ENCODE data around the gene FOSL1. TPM values are rescaled to one million over a fixed set of nuclear protein-coding genes. Genes with fewer than 3 reads are reported as not detected.

FOSL1 gene
- total and polyA plus RNA-seq, 2 of the 13 experiments (the other 11 are each of a cell fraction or from before 2014, with no cell fraction given): 4.0 to 4.1 TPM

DNA sequence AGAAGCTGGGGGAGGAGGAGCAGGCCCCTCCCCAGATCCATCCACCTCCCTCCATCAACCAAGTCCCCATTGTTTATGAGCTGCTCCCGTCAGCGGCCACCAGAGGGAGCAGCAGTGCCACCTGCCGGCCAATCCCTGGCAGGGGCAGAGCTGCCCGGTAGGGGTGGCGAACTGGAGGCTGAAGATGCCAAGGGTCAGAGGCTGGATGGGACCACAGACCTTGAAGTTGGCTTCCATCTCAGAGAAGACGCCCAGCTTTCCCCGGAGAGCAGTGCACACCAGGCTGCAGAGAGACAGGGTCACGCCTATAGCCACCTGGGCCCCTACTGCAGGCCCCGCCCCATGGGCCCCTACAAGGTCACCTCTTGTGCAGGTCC, 15.5 kb downstream of the FOSL1 start (continued):
- TF ChIP-seq, protein P1, sequence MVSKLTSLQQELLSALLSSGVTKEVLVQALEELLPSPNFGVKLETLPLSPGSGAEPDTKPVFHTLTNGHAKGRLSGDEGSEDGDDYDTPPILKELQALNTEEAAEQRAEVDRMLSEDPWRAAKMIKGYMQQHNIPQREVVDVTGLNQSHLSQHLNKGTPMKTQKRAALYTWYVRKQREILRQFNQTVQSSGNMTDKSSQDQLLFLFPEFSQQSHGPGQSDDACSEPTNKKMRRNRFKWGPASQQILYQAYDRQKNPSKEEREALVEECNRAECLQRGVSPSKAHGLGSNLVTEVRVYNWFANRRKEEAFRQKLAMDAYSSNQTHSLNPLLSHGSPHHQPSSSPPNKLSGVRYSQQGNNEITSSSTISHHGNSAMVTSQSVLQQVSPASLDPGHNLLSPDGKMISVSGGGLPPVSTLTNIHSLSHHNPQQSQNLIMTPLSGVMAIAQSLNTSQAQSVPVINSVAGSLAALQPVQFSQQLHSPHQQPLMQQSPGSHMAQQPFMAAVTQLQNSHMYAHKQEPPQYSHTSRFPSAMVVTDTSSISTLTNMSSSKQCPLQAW (CRISPR knock-in tag; IDR thresholded peaks at IDR 0.05): peak; percentile 66; the same call in 1 of the 2 replicates
- TF ChIP-seq REPIN1 (CRISPR knock-in tag; IDR thresholded peaks at IDR 0.05; ENCODE audit: borderline replicate concordance, low read depth) (no peak), ZNF709 (CRISPR knock-in tag; IDR thresholded peaks at IDR 0.05) (no peak), PLRG1 (conservative IDR thresholded peaks at IDR 0.05) (no peak), ADNP (CRISPR knock-in tag; IDR thresholded peaks at IDR 0.05) (no peak), ZNF605 (CRISPR knock-in tag; IDR thresholded peaks at IDR 0.05) (no peak), PHB2 (IDR thresholded peaks at IDR 0.05; ENCODE audit: partially characterized antibody) (no peak), MXI1 (IDR thresholded peaks at IDR 0.05; ENCODE audit: borderline replicate concordance, low read depth, low read length) (peak; percentile 46; the same call in 1 of the 3 replicates), ATRX (CRISPR knock-in tag; IDR thresholded peaks at IDR 0.05; ENCODE audit: borderline replicate concordance) (no peak), MTA1 (CRISPR knock-in tag; IDR thresholded peaks at IDR 0.05; ENCODE audit: borderline replicate concordance) (no peak), RELA (CRISPR knock-in tag; IDR thresholded peaks at IDR 0.05) (no peak), MEF2D (CRISPR knock-in tag; IDR thresholded peaks at IDR 0.05) (no peak), ZNF766 (CRISPR knock-in tag; IDR thresholded peaks at IDR 0.05; ENCODE audit: borderline replicate concordance) (no peak; the same call in 1 of the 2 replicates), ZNF563 (CRISPR knock-in tag; IDR thresholded peaks at IDR 0.05) (no peak), ZNF614 (CRISPR knock-in tag; IDR thresholded peaks at IDR 0.05; ENCODE audit: borderline replicate concordance) (0 out of 2 replicates have a peak, but pooled peaks have one; percentile 40), RFXAP (CRISPR knock-in tag; IDR thresholded peaks at IDR 0.05; ENCODE audit: borderline replicate concordance) (peak; percentile 41; the same call in 1 of the 2 replicates), ZNF101 (CRISPR knock-in tag; IDR thresholded peaks at IDR 0.05; ENCODE audit: borderline replicate concordance, low read depth) (no peak), ZFP36L2 (CRISPR knock-in tag; IDR thresholded peaks at IDR 0.05) (no peak), ZNF12 (CRISPR knock-in tag; IDR thresholded peaks at IDR 0.05) (no peak), ZNF788 (CRISPR knock-in tag; IDR thresholded peaks at IDR 0.05; ENCODE audit: borderline replicate concordance) (peak; percentile 68; the same call in 1 of the 2 replicates), ZNF543 (CRISPR knock-in tag; IDR thresholded peaks at IDR 0.05) (no peak)
- TF ChIP-seq, protein P2, sequence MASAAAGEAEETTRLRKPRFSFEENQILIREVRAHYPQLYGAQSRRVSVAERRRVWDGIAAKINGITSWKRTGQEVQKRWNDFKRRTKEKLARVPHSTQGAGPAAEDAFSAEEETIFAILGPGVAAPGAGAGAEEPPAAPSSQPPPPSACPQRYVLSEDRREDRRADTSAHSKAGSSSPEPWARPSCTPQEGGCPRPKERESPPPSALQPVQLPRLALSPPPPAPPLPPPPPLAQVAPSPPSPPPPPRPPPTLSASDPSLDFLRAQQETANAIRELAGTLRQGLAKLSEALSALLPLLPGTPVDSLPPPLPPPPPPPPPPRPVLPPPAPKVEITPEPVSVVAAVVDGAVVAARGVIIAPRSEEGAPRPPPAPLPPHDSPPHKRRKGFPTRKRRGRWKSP (CRISPR knock-in tag; IDR thresholded peaks at IDR 0.05): no peak
- TF ChIP-seq, protein P3, sequence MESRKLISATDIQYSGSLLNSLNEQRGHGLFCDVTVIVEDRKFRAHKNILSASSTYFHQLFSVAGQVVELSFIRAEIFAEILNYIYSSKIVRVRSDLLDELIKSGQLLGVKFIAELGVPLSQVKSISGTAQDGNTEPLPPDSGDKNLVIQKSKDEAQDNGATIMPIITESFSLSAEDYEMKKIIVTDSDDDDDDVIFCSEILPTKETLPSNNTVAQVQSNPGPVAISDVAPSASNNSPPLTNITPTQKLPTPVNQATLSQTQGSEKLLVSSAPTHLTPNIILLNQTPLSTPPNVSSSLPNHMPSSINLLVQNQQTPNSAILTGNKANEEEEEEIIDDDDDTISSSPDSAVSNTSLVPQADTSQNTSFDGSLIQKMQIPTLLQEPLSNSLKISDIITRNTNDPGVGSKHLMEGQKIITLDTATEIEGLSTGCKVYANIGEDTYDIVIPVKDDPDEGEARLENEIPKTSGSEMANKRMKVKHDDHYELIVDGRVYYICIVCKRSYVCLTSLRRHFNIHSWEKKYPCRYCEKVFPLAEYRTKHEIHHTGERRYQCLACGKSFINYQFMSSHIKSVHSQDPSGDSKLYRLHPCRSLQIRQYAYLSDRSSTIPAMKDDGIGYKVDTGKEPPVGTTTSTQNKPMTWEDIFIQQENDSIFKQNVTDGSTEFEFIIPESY (CRISPR knock-in tag; IDR thresholded peaks at IDR 0.05): peak; percentile 48; the same call in 1 of the 2 replicates
- TF ChIP-seq, protein P4, sequence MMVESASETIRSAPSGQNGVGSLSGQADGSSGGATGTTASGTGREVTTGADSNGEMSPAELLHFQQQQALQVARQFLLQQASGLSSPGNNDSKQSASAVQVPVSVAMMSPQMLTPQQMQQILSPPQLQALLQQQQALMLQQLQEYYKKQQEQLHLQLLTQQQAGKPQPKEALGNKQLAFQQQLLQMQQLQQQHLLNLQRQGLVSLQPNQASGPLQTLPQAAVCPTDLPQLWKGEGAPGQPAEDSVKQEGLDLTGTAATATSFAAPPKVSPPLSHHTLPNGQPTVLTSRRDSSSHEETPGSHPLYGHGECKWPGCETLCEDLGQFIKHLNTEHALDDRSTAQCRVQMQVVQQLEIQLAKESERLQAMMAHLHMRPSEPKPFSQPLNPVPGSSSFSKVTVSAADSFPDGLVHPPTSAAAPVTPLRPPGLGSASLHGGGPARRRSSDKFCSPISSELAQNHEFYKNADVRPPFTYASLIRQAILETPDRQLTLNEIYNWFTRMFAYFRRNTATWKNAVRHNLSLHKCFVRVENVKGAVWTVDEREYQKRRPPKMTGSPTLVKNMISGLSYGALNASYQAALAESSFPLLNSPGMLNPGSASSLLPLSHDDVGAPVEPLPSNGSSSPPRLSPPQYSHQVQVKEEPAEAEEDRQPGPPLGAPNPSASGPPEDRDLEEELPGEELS (CRISPR knock-in tag; IDR thresholded peaks at IDR 0.05): no peak
